ENCODE measurements around the gene MAD1L1.

DNA sequence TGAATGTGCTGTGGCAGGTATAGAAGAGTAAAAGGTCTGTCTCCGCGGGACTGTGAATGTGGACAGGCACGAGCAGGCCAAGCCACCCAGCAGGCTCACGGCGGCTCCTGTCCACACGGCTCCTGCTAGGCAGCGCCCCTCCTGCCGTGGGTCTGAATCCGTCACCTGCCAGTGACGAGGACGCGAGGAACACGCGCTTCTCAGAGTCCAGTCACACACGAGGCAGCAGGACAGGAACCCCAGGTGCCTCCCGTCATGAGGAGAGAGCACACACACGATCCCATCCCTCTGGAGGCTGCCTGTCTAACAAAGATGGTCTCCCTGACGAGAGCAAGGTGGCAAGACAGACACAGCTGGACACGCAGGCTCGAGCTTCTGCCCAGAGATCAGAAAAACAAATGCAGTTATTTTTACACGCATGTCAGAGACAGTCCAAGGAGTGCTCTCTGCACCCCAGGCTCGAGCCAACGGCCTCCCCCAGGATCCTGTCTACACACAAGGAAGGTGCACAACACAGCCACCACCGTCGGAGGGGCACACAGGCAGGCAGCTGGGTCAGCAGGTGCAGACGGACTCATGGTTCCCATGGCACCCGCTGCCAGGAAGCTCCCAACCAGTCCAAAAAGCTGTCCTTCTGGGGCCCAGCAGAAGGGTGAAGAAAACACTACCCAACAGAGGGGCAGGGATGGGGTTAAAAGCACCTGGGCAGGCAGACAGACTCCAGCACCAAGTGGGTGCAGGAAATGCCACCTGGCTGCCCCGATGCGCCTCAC is 103.2 kb downstream of the MAD1L1 start:
- TF ChIP-seq, protein P1, sequence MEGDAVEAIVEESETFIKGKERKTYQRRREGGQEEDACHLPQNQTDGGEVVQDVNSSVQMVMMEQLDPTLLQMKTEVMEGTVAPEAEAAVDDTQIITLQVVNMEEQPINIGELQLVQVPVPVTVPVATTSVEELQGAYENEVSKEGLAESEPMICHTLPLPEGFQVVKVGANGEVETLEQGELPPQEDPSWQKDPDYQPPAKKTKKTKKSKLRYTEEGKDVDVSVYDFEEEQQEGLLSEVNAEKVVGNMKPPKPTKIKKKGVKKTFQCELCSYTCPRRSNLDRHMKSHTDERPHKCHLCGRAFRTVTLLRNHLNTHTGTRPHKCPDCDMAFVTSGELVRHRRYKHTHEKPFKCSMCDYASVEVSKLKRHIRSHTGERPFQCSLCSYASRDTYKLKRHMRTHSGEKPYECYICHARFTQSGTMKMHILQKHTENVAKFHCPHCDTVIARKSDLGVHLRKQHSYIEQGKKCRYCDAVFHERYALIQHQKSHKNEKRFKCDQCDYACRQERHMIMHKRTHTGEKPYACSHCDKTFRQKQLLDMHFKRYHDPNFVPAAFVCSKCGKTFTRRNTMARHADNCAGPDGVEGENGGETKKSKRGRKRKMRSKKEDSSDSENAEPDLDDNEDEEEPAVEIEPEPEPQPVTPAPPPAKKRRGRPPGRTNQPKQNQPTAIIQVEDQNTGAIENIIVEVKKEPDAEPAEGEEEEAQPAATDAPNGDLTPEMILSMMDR (IDR thresholded peaks at IDR 0.05) = no peak
- TF ChIP-seq POLR2A (IDR thresholded peaks at IDR 0.05) = no peak
